ENCODE measurements around the gene ZNF624.
"Not testable (repeated sequence)": the region's sequence is repeated elsewhere in the genome, so short reads cannot be mapped to it uniquely, and the experiment has no call there.

ZNF624 gene

GRCh38 chr17:16676676-16677268, 23.1 kb upstream of the ZNF624 start:
- Histone ChIP-seq H3K4me3 (no peak overlapping the region), H3K27ac (no peak overlapping the region), H3K4me1 (no peaks in the 10 kb centered on the region), H3K9me3 (no peaks in the 10 kb centered on the region), H3K36me3 (no peaks in the 10 kb centered on the region), H3K27me3 (peaks cover 0 to 7% of the 10 kb centered on the region in 2 donors)
- intact Hi-C loops (cut with DNase I; ENCODE audit: low total_unique reads): no loop called here
- DNase-seq: no peak
- TF ChIP-seq CTCF (IDR thresholded peaks at IDR 0.05): no peak

GRCh38 chr17:16666907-16667636, 13.4 kb upstream of the ZNF624 start:
- peaks cover 0 to 41% of the 10 kb centered on the region in 2 donors for H3K27me3 ChIP-seq
- H3K36me3 ChIP-seq; H3K27ac ChIP-seq; intact Hi-C loops (cut with DNase I; ENCODE audit: low total_unique reads); H3K9me3 ChIP-seq; DNase-seq: not testable (repeated sequence)
- H3K4me1 ChIP-seq: peaks cover 0 to 10% (median 7%) of the 10 kb centered on the region in 4 donors
- H3K4me3 ChIP-seq: peak overlapping the region; percentile 42 to 49

GRCh38 chr17:16666553-16666906, 12.9 kb upstream of the ZNF624 start:
- H3K4me3 ChIP-seq: peak overlapping the region; percentile 42 to 49
- H3K9me3 ChIP-seq; H3K27ac ChIP-seq; H3K36me3 ChIP-seq; intact Hi-C loops (cut with DNase I; ENCODE audit: low total_unique reads); DNase-seq: not testable (repeated sequence)
- H3K27me3 ChIP-seq: peaks cover 0 to 44% of the 10 kb centered on the region in 2 donors
- peaks cover 0 to 10% (median 7%) of the 10 kb centered on the region in 4 donors for H3K4me1 ChIP-seq

GRCh38 chr17:16662936-16663335, 9.3 kb upstream of the ZNF624 start:
- no peaks in the 10 kb centered on the region for H3K9me3 ChIP-seq
- no peak overlapping the region for H3K27ac ChIP-seq
- peaks cover 0 to 10% (median 7%) of the 10 kb centered on the region in 4 donors for H3K4me1 ChIP-seq
- no peaks in the 10 kb centered on the region for H3K36me3 ChIP-seq
- intact Hi-C loops (cut with DNase I; ENCODE audit: low total_unique reads): no loop called here
- H3K27me3 ChIP-seq: peaks cover 0 to 30% of the 10 kb centered on the region in 2 donors
- no peak overlapping the region for H3K4me3 ChIP-seq
- no peak for DNase-seq
- no peak for TF ChIP-seq CTCF (IDR thresholded peaks at IDR 0.05)

- Histone ChIP-seq H3K27me3 (peaks cover 0 to 23% of the 10 kb centered on the region in 2 donors), H3K4me3 (no peak overlapping the region), H3K27ac (no peak overlapping the region), H3K36me3 (no peaks in the 10 kb centered on the region), H3K9me3 (no peaks in the 10 kb centered on the region), H3K4me1 (no peaks in the 10 kb centered on the region)
- intact Hi-C loops (cut with DNase I; ENCODE audit: low total_unique reads): no loop called here
- no peak for TF ChIP-seq CTCF (IDR thresholded peaks at IDR 0.05)
- no peak for DNase-seq
Measured at GRCh38 chr17:16661217-16661616, 7.6 kb upstream of the ZNF624 start.

- no peaks in the 10 kb centered on the region for H3K27me3 ChIP-seq
- no peak for DNase-seq
- intact Hi-C loops (cut with DNase I; ENCODE audit: low total_unique reads): no loop called here
Measured at GRCh38 chr17:16652847-16653366, 743 bp downstream of the ZNF624 start.

More at GRCh38 chr17:16652847-16653366, 743 bp downstream of the ZNF624 start:
- H3K4me1 ChIP-seq: peaks cover 0 to 15% (median 8%) of the 10 kb centered on the region in 4 donors
- no peak for TF ChIP-seq CTCF (IDR thresholded peaks at IDR 0.05)
- no peaks in the 10 kb centered on the region for H3K9me3 ChIP-seq
- peak overlapping the region; percentile 60 to 86 for H3K4me3 ChIP-seq
- H3K36me3 ChIP-seq: no peaks in the 10 kb centered on the region
- peak overlapping the region; percentile 93 to 96 for H3K27ac ChIP-seq

All from tibial artery (tissue), 4 donors.